Hypothalamus (tissue), 51 donors: ENCODE data around the gene ABHD4.

Experiments used
- DNase-seq, 51 donors: peaks; one replicate each; lab custom pipeline; 2025; lab: John Stamatoyannopoulos, UW

Gene ABHD4

GRCh38 chr14:22656945-22657731, 59.0 kb downstream of the ABHD4 start:
- no peak for DNase-seq

DNA sequence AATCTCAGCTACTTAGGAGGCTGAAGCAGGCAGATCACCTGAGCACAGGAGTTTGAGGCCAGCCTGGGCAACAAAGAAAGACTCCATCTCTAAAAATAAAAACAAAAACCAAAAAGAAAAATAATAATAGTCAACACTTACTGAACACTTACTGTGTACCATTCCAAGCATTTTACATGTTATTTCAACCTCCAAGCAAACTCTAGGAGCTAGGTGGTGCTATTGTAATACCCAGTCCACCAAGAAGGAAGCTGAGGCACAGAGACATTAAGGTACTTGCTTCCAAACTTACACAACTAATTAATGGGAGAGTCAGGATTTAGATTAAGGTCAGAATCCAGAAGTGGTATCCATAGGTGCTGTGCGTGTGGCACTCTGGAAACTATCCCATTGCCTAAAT, 59.8 kb downstream of the ABHD4 start:
- no peak for DNase-seq

GRCh38 chr14:22658946-22659345, 60.8 kb downstream of the ABHD4 start:
- no peak for DNase-seq

DNA sequence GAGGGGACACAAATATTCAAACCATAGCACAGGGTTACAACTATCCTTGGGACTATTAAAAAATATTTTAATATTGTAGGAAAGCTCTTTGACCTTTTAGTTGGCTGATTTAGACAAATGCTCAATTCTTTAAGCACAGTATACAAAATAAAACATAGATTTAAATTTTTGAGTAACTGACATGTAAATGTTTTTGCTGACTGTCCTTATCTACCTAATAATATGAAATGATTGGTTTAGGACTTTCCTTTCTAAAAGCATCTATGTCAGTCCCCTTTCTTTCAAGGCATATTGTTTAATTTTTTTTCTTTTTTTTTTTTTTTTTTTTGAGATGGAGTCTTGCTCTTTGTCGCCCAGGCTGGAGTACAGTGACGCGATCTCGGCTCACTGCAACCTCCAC, 62.6 kb downstream of the ABHD4 start:
- no peak for DNase-seq
